ENCODE measurements around the gene ADAMTS12. TPM values are rescaled to one million over a fixed set of nuclear protein-coding genes. Genes with fewer than 3 reads are reported as not detected.

Gene ADAMTS12
- polyA plus RNA-seq, 1 of the 3 experiments (the other 2 are of a cell fraction), result 2.5 TPM

DNA sequence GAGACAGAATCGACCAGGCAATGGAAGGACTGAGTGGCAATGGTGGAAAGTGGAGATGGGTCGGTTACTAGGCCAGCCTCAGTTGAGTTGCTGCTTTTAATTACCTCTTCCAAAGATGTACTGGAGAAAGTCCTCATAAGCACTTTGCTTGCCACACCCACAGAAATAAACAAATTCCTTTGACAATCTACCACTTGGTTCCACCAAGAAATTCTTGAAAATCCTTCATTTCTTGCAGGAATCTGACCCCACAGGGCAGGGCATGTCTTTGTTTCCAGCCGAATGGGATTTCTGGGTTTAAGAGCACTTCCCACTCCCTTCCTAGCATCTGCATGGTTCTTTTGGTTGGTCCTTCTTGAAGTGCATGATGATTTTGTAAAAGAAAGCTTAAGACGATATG lies 54.5 kb downstream of the ADAMTS12 start (continued):
- TF ChIP-seq IRF3 (IDR thresholded peaks at IDR 0.05; ENCODE audit: low read depth, low read length) (no peak), MXI1 (IDR thresholded peaks at IDR 0.05; ENCODE audit: low read depth, low read length) (no peak)
- TF ChIP-seq, protein P1, sequence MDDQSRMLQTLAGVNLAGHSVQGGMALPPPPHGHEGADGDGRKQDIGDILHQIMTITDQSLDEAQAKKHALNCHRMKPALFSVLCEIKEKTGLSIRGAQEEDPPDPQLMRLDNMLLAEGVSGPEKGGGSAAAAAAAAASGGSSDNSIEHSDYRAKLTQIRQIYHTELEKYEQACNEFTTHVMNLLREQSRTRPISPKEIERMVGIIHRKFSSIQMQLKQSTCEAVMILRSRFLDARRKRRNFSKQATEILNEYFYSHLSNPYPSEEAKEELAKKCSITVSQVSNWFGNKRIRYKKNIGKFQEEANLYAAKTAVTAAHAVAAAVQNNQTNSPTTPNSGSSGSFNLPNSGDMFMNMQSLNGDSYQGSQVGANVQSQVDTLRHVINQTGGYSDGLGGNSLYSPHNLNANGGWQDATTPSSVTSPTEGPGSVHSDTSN (IDR thresholded peaks at IDR 0.05), result no peak

DNA sequence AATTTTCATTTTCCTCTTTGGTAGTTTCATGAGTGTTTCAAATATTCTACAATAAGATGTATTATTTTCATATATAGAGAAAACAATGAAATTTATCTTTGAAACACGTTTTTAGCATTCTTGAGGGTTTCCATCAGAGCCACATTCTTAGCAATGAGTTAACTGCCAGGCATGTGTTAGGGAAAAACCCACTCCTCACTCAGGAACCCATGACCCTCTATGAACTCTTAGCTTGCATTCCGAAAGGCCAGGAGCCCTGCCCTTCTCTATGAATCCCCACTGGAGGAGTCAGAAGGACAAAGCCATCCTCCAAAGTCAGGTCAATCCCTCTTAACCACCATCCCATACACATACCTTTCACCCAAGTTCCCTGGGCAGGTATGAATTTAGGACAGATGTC lies 57.5 kb downstream of the ADAMTS12 start:
- CTCF ChIA-PET, result no interaction called here
- Histone ChIP-seq H3K36me3 (replicated peaks in 1 of 2; ENCODE audit: control insufficient read depth in 1 of 2, insufficient read depth in 2 of 2, low read length in 1 of 2) (no peaks in the 10 kb centered on the region), H3K9me3 (no peaks in the 10 kb centered on the region), H3K9me2 (no peaks in the 10 kb centered on the region), H3K9ac (no peak overlapping the region), H3K27me3 (ENCODE audit: insufficient read depth) (no peaks in the 10 kb centered on the region), H3K4me3 (ENCODE audit: low read depth in 2 of 2, low read length in 1 of 2) (no peak overlapping the region), H3K4me2 (no peak overlapping the region), H4K20me1 (ENCODE audit: insufficient read depth) (no peaks in the 10 kb centered on the region), H3K79me2 (ENCODE audit: insufficient read depth) (no peaks in the 10 kb centered on the region), H3K27ac (ENCODE audit: low read depth in 2 of 2, low read length in 1 of 2) (no peak overlapping the region), H3K4me1 (ENCODE audit: control insufficient read depth in 1 of 2, insufficient read depth in 2 of 2, low read depth in 1 of 2, low read length in 1 of 2) (no peaks in the 10 kb centered on the region), H2AFZ (ENCODE audit: low read depth) (no peak overlapping the region), H3F3A (replicated peaks; ENCODE audit: insufficient read depth) (no peaks in the 10 kb centered on the region)
- WGBS (ENCODE audit: low lambda C conversion rate), result 29% methylated on average over 2 of the region's 2 CpGs
- TF ChIP-seq, protein P2, sequence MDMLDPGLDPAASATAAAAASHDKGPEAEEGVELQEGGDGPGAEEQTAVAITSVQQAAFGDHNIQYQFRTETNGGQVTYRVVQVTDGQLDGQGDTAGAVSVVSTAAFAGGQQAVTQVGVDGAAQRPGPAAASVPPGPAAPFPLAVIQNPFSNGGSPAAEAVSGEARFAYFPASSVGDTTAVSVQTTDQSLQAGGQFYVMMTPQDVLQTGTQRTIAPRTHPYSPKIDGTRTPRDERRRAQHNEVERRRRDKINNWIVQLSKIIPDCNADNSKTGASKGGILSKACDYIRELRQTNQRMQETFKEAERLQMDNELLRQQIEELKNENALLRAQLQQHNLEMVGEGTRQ (IDR thresholded peaks at IDR 0.05; ENCODE audit: borderline replicate concordance, low read depth, low read length), result no peak
- TF ChIP-seq RFX5 (IDR thresholded peaks at IDR 0.05; ENCODE audit: low read length) (no peak), GATA2 (CRISPR knock-in tag; IDR thresholded peaks at IDR 0.05) (no peak), NFIC (IDR thresholded peaks at IDR 0.05; ENCODE audit: borderline replicate concordance) (no peak), MEF2A (IDR thresholded peaks at IDR 0.05; ENCODE audit: borderline replicate concordance, low read depth) (no peak), TEAD4 (IDR thresholded peaks at IDR 0.05; ENCODE audit: borderline replicate concordance, insufficient read depth) (no peak), USF1 (IDR thresholded peaks at IDR 0.05; ENCODE audit: borderline replicate concordance, low read depth) (no peak), FOXJ3 (CRISPR knock-in tag; IDR thresholded peaks at IDR 0.05) (no peak), RCOR1 (IDR thresholded peaks at IDR 0.05; ENCODE audit: low read length) (no peak), POLR2AphosphoS5 (IDR thresholded peaks at IDR 0.05; ENCODE audit: low read depth, low read length) (no peak), YY1 (IDR thresholded peaks at IDR 0.05; ENCODE audit: low read depth) (no peak), MXI1 (IDR thresholded peaks at IDR 0.05; ENCODE audit: low read depth, low read length) (no peak), CTCF (IDR thresholded peaks at IDR 0.05) (no peak), EP300 (IDR thresholded peaks at IDR 0.05; ENCODE audit: borderline replicate concordance in 1 of 2, low read depth in 1 of 2, low read length in 1 of 2) (no peak), RAD21 (IDR thresholded peaks at IDR 0.05; ENCODE audit: low read length) (no peak), JUND (IDR thresholded peaks at IDR 0.05) (no peak)
- TF ChIP-seq, protein P1 (IDR thresholded peaks at IDR 0.05), result no peak
- TF ChIP-seq, protein P3, sequence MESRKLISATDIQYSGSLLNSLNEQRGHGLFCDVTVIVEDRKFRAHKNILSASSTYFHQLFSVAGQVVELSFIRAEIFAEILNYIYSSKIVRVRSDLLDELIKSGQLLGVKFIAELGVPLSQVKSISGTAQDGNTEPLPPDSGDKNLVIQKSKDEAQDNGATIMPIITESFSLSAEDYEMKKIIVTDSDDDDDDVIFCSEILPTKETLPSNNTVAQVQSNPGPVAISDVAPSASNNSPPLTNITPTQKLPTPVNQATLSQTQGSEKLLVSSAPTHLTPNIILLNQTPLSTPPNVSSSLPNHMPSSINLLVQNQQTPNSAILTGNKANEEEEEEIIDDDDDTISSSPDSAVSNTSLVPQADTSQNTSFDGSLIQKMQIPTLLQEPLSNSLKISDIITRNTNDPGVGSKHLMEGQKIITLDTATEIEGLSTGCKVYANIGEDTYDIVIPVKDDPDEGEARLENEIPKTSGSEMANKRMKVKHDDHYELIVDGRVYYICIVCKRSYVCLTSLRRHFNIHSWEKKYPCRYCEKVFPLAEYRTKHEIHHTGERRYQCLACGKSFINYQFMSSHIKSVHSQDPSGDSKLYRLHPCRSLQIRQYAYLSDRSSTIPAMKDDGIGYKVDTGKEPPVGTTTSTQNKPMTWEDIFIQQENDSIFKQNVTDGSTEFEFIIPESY (IDR thresholded peaks at IDR 0.05; ENCODE audit: borderline replicate concordance, low read depth), result no peak
- POLR2A ChIA-PET, result no interaction called here
- DNase-seq, result no peak

Data from SK-N-SH (cell line).